SJSA1 (cell line): ENCODE measurements around the gene PIWIL1. TPM values are rescaled to one million over a fixed set of nuclear protein-coding genes. Genes with fewer than 3 reads are reported as not detected.

ENCODE experiments used
- DNase-seq, 2 experiments: peaks; one replicate each; pipeline ENCODE4 v3.0.0-alpha.2; 2015 to 2020; ENCODE audit warnings: low spot score in 2 of 2, low read depth in 1 of 2
- H3K27ac ChIP-seq: fragments of 250-450 bp; sonication (Bioruptor Pico); 2 replicates; pipeline ENCODE4 v1.5.1; 2020; ENCODE audit warnings: mild to moderate bottlenecking, moderate library complexity
- H3K27me3 ChIP-seq: fragments of 250-450 bp; sonication (Bioruptor Pico); replicated peaks from 2 replicates; pipeline ENCODE4 v1.5.1; 2020; ENCODE audit warnings: mild to moderate bottlenecking, moderate library complexity
- H3K36me3 ChIP-seq: fragments of 250-450 bp; sonication (Bioruptor Pico); 2 replicates; pipeline ENCODE4 v1.5.1; 2020; ENCODE audit warnings: mild to moderate bottlenecking
- H3K4me1 ChIP-seq: fragments of 250-450 bp; sonication (Bioruptor Pico); replicated peaks from 2 replicates; pipeline ENCODE4 v1.6.1; 2021; ENCODE audit warnings: mild to moderate bottlenecking
- H3K4me3 ChIP-seq: fragments of 250-450 bp; sonication (Bioruptor Pico); 2 replicates; pipeline ENCODE4 v1.5.1; 2020; ENCODE audit warnings: mild to moderate bottlenecking
- H3K9me3 ChIP-seq: fragments of 250-450 bp; sonication (Bioruptor Pico); replicated peaks from 2 replicates; pipeline ENCODE4 v1.5.1; 2020; ENCODE audit warnings: mild to moderate bottlenecking
- total RNA-seq: library from RNA; depleted of rRNA; stranded (reverse); fragments of >200 nt; shearing (Covaris generic); gene quantifications from 2 replicates; pipeline ENCODE4 v1.2.3, GENCODE V29; 2014; rRNA removed

The PIWIL1 gene
- total RNA-seq, 1 experiment from 2014 or later = not detected

DNA sequence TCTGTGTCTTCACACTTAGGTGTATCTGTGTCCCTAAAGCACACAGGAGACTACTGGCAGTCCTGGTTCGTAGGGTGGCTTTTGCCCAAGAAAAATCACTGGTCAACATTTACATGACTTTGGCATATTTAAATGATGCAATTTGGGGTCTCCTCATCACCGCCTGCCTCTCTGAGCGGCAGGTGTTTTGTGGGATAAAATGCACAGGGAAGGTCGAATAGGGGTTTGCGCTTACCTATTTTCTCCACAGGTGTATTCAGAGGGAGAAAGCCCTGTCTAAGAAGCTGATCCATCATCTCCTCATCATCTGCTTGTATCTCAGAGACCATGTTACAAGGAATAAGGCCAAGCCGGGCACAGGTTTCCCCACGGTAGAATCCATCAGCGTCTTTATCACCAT is 74.7 kb downstream of the PIWIL1 start:
- H3K27ac ChIP-seq = no peak overlapping the region
- H3K36me3 ChIP-seq = no peaks in the 10 kb centered on the region
- peaks cover 2% of the 10 kb centered on the region; the same call in 1 of the 2 replicates for H3K9me3 ChIP-seq
- H3K4me3 ChIP-seq = no peak overlapping the region
- H3K4me1 ChIP-seq = no peaks in the 10 kb centered on the region
- DNase-seq = no peak
- H3K27me3 ChIP-seq = no peaks in the 10 kb centered on the region

DNA sequence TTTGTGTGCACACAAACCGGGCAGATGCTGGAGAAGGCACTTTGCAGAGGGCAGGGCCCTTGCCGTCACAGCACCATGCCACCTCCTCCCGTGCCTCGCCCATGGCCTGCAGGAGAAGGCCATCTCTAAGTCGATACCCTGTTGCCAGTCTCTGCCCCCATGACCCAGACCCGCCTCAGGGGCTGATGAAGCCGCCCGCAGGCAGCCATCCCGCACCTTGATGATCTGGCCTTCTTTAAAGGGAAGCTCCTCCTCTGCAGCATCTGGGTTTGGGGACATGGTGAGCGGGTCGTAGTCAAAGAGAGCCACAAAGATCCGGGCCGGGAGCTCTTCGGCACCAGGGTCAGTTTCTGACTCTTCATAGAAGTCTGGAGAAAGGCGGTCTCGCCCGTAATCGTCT is 76.2 kb downstream of the PIWIL1 start:
- no peaks in the 10 kb centered on the region for H3K36me3 ChIP-seq
- no peak overlapping the region for H3K4me3 ChIP-seq
- no peak for DNase-seq
- no peaks in the 10 kb centered on the region for H3K27me3 ChIP-seq
- no peak overlapping the region for H3K27ac ChIP-seq
- H3K4me1 ChIP-seq = no peaks in the 10 kb centered on the region
- H3K9me3 ChIP-seq = peaks cover 2% of the 10 kb centered on the region; the same call in 1 of the 2 replicates

DNA sequence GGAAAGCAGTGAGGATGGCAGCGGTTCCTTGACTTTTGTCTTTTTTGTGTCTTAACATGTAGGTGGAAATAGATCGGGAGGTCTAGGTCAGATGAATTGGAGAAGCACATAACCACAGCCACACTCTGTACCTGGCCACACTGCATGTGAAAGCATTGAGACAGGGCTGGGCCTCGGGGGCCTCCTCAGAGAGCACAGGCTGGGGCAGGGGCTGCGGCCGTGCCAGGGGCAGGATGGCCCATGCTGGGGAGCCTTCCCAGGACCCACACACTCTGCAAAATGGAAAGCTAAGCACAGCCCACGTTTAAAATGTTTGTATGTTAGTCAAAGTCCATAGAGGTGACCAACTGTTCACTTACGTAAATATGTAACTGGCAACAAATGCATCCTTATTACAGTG is 76.7 kb downstream of the PIWIL1 start:
- DNase-seq = no peak
- no peaks in the 10 kb centered on the region for H3K4me1 ChIP-seq
- no peaks in the 10 kb centered on the region for H3K36me3 ChIP-seq
- no peak overlapping the region for H3K27ac ChIP-seq
- no peaks in the 10 kb centered on the region for H3K27me3 ChIP-seq
- H3K9me3 ChIP-seq = peaks cover 2% of the 10 kb centered on the region; the same call in 1 of the 2 replicates
- no peak overlapping the region for H3K4me3 ChIP-seq

DNA sequence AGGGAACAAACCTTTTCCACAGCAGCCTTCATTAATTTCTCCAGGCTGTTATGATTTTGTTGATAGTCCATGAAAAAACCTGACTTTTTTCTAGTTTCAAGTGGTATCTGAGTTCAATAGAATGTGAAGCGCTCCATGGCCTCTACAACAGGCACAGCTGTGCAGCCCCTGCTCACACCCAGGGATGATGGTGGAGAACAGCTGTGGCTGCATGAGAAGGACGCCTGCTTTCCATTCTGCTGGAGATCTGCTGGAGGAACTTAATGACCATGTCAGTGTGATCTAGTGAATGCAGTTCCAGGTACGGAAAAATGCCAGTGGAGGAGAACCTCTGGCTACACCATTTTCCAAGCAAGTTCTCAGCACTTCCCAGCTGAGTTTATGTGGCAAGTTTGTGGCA is 80.6 kb downstream of the PIWIL1 start:
- Histone ChIP-seq H3K36me3 (no peaks in the 10 kb centered on the region), H3K9me3 (no peaks in the 10 kb centered on the region), H3K27me3 (no peaks in the 10 kb centered on the region), H3K4me1 (no peaks in the 10 kb centered on the region), H3K27ac (no peak overlapping the region), H3K4me3 (no peak overlapping the region)
- DNase-seq = no peak

DNA sequence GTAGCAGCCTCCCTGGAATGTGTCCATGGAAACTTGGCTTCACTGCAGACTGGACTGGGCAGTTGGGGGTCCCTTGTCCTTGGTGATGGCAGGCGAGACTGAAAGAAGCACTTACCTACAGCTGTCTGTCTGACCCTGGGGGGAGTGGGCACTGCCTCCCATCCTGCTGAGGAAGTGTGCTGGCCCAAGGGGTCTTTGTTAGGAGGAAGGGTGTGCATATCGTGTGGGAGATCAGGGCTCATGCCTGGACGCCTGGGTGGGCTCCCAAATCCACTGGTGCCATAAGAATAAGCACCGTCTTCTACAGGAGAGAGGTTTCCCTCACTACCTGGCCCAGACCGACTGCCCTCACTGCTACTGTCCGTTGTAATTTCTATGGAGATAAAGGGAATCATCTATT is 81.4 kb downstream of the PIWIL1 start:
- Histone ChIP-seq H3K27me3 (no peaks in the 10 kb centered on the region), H3K4me3 (no peak overlapping the region), H3K4me1 (no peaks in the 10 kb centered on the region), H3K36me3 (no peaks in the 10 kb centered on the region), H3K27ac (no peak overlapping the region), H3K9me3 (no peaks in the 10 kb centered on the region)
- DNase-seq = no peak

DNA sequence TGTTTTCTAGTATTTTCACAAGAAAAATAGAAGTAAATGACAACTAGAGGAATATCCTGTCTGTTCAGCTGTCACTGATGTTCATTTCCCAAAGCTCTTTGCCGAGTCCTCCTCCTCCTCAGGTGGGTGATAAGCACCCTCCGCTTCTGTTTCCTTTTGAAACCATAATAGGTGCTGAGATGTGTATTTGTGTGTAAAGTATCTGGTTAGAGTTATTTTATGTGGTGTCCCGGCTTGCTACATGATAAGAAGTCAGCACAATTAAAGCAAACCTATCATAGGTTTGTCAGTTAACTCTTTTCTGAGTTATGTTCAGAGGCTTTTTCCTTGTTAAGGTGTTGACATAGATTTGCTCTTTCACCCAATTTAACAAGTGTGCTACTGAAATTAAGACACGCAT is 82.4 kb downstream of the PIWIL1 start:
- Histone ChIP-seq H3K36me3 (no peaks in the 10 kb centered on the region), H3K27ac (no peak overlapping the region), H3K27me3 (no peaks in the 10 kb centered on the region), H3K4me3 (no peak overlapping the region), H3K9me3 (0 out of 2 replicates have a peak, but pooled peaks cover 3% of the 10 kb centered on the region), H3K4me1 (no peaks in the 10 kb centered on the region)
- DNase-seq = no peak

DNA sequence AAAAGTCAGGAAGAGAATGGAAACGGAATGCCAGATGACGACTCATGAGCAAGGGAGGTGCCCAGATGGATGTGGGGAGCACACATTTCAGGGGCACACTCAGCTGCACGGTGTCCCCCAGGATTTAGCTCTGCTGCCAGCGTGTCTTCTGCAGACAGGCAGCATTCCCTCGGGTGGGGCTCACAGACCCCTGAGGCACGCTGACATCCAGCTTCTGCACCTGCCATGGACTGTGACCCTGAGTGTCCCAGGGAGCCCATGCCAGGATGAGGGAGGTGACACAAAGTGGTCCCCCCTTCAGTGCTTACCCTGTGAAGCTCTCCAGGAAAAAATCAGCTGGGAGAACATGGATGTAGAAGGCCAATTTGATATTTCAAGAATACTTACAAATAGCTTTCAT is 84.2 kb downstream of the PIWIL1 start:
- H3K27ac ChIP-seq = no peak overlapping the region

More for the DNA sequence above, 84.2 kb downstream of the PIWIL1 start:
- Histone ChIP-seq H3K36me3 (no peaks in the 10 kb centered on the region), H3K27me3 (no peaks in the 10 kb centered on the region), H3K9me3 (peaks cover 3% of the 10 kb centered on the region; the same call in 1 of the 2 replicates), H3K4me1 (no peaks in the 10 kb centered on the region), H3K4me3 (no peak overlapping the region)
- DNase-seq = no peak

Other genes starting within 250 kb of the PIWIL1 start
- not detected in 2 replicates for gene FZD10, start 175.4 kb upstream of the PIWIL1 start, total RNA-seq